RPMI8226 (cell line): Measurements from ENCODE around the gene DLST.
A peak's percentile ranks its signal among the peaks of the same experiment; 100 is the strongest.

Experiments used
- DNase-seq: peaks from one replicate; pipeline ENCODE4 v3.0.0-alpha.2; 2015

The DLST gene

GRCh38 chr14:74881431-74882102, at the start of gene DLST:
Gene DLST (plus strand): TSS chr14:74881916. CDS start chr14:74881954, 38 bp downstream.
- peak; percentile 88 for DNase-seq

GRCh38 chr14:74832849-74833248, 48.9 kb upstream of the DLST start:
- no peak for DNase-seq

GRCh38 chr14:74834692-74835392, 46.9 kb upstream of the DLST start:
- DNase-seq: no peak

DNA sequence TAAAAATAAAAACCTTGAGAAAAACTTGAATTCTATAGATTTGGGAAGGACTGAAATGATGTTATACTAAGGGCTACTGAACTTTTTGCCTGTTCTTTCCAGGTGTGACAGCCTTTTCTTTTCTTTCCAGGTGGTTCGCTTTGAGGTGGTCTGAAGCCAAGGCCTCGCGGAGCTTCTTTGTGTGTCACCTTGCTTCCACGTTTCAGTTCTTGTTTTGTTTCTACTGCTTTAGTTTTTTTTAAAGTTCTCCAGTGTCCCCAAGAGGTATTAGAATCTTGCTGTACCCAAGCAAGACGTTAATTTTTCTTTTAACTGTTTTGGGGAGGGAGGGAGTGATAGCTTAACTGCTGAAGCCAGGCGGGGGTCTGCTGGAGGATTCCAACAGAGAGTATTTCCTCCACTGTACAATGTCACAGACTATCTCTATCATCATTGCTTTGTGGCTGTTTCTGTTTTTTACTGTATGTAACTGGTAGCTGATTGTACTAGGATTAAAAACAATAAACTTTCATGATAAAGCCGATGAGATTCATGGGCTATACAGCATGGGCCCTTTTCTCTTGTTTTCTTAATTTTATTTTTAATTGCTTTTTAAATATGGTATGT, 46.0 kb upstream of the DLST start:
- DNase-seq: no peak

- DNase-seq: no peak
Observed at GRCh38 chr14:74836251-74836960, 45.3 kb upstream of the DLST start.

- DNase-seq: no peak
Observed at GRCh38 chr14:74838166-74838565, 43.5 kb upstream of the DLST start.

- DNase-seq: no peak
Observed at GRCh38 chr14:74840603-74841030, 41.1 kb upstream of the DLST start.

GRCh38 chr14:74841230-74842207, 40.2 kb upstream of the DLST start:
- DNase-seq: no peak

DNA sequence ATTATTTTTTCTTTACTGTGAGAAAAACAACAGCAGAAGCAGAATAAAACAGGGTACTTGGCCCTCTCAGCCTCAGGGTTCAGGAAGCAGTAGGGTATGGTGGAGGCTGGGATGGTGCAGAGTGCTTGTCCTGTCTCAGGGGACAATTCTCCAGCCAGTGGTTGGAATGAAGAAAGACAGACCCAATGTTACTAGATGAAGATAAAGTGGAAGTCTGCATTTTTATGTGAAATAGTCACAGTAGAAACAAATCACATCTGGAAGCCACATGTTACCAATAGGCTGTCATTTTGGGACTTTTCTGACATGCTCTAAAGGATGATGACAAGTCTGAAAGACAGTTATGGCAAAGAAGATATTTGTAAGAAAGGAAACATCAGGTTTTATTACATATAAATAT, 38.1 kb upstream of the DLST start:
- no peak for DNase-seq

DNA sequence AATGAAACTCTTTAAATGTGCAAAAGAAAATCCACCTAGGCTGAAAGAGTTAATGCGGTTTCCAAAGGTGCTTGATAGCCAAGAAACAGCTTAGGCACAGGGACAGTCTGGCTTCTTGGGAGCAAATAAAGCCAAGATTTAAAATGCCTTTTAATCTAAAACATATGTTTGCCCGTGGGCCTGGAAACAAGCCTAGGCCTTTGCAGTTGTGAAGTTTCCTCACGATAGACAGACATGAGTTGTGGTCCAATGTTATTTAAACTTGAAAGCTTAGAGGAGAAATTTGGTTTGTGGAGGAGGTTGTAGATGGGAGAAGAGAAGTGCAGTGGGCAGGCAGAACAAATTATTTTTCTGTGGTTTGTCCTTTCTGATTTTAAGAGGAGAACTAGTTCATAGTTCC, 35.5 kb upstream of the DLST start:
- no peak for DNase-seq

GRCh38 chr14:74846968-74847665, 34.6 kb upstream of the DLST start:
- no peak for DNase-seq

GRCh38 chr14:74848768-74849167, 32.9 kb upstream of the DLST start:
- DNase-seq: no peak

GRCh38 chr14:74852922-74853530, 28.7 kb upstream of the DLST start:
- DNase-seq: no peak

DNA sequence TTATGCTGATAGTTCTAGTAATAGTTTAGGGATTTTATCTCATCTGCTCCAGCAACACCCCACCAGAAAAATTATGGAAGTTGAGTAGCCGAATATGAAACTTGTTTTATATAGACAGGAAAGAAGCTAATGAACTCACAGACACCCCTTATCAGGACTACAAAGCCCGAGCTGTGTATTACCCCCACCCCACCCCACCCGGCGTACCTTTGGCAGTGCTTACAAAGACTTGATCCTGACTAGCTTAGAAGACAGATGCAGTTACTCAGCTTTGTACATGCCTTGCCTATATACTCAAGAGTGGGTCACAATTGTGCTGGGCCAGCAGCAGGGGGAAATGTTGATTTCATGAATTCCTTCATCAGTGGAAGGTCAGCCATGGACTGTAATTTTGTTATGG, 28.1 kb upstream of the DLST start:
- no peak for DNase-seq

- no peak for DNase-seq
Observed at GRCh38 chr14:74855021-74855420, 26.7 kb upstream of the DLST start.

- DNase-seq: peak; percentile 27
Observed at GRCh38 chr14:74855945-74856344, 25.8 kb upstream of the DLST start.

GRCh38 chr14:74856366-74856765, 25.4 kb upstream of the DLST start:
- DNase-seq: peak; percentile 8

DNA sequence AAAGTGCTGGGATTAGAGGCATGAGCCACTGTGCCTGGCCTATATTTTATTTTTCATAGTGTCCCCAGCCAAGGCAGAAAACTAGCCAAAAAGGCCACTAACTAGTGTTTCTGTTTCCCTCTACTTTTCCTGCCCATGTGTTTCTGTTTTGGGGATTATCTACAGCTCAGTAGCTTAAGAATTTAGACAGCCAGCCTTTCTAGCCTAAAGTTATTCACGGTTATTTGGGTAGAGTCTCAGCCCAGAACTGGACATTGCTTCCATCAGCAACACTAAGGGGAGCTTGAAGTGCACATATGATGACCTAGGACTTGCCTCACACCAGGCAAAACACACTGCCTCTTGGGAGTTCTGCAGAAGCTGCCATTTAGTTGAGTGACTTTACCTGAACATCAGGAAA, 23.7 kb upstream of the DLST start:
- no peak for DNase-seq

GRCh38 chr14:74859757-74860552, 21.8 kb upstream of the DLST start:
- DNase-seq: no peak
